NCI-H1417 (cell line): Measurements from ENCODE around the gene CYP39A1.
A peak's percentile ranks its signal among the peaks of the same experiment; 100 is the strongest.

Source experiments
- DNase-seq, 3 experiments: peaks; one replicate each; lab custom pipeline; 2025; lab: John Stamatoyannopoulos, UW

The CYP39A1 gene

GRCh38 chr6:46590765-46591164 lies 61.9 kb downstream of the CYP39A1 start:
- DNase-seq = no peak

- no peak for DNase-seq
Observed at GRCh38 chr6:46586906-46587305, 65.7 kb downstream of the CYP39A1 start.

GRCh38 chr6:46584586-46584985 lies 68.0 kb downstream of the CYP39A1 start:
- no peak for DNase-seq

GRCh38 chr6:46583721-46584120 lies 68.9 kb downstream of the CYP39A1 start:
- DNase-seq = no peak

GRCh38 chr6:46583081-46583480 lies 69.5 kb downstream of the CYP39A1 start:
- no peak for DNase-seq

GRCh38 chr6:46581459-46582177 lies 71.0 kb downstream of the CYP39A1 start:
- peak in 1 of 3 experiments; percentile 24 for DNase-seq

- DNase-seq = no peak
Observed at GRCh38 chr6:46575530-46575929, 77.1 kb downstream of the CYP39A1 start.

GRCh38 chr6:46573140-46573539 lies 79.5 kb downstream of the CYP39A1 start:
- DNase-seq = no peak

GRCh38 chr6:46565531-46565930 lies 87.1 kb downstream of the CYP39A1 start:
- DNase-seq = no peak

GRCh38 chr6:46563924-46564323 lies 88.7 kb downstream of the CYP39A1 start:
- no peak for DNase-seq

GRCh38 chr6:46556053-46556452 lies 96.6 kb downstream of the CYP39A1 start:
- DNase-seq = no peak

- DNase-seq = no peak
Observed at GRCh38 chr6:46555129-46555528, 97.5 kb downstream of the CYP39A1 start.

GRCh38 chr6:46549155-46549554 lies 103.5 kb downstream of the CYP39A1 start:
- DNase-seq = peak in 2 of 3 experiments; percentile 23 to 66

- DNase-seq = no peak
Observed at GRCh38 chr6:46541556-46541955, 111.1 kb downstream of the CYP39A1 start.

- no peak for DNase-seq
Observed at GRCh38 chr6:46539866-46540265, 112.8 kb downstream of the CYP39A1 start.

GRCh38 chr6:46538800-46539480 lies 113.7 kb downstream of the CYP39A1 start:
- no peak for DNase-seq

- no peak for DNase-seq
Observed at GRCh38 chr6:46530896-46531295, 121.7 kb downstream of the CYP39A1 start.

GRCh38 chr6:46528961-46529750 lies 123.5 kb downstream of the CYP39A1 start:
- no peak for DNase-seq

GRCh38 chr6:46526607-46527006 lies 126.0 kb downstream of the CYP39A1 start:
- peak in 1 of 3 experiments; percentile 2 for DNase-seq

- no peak for DNase-seq
Observed at GRCh38 chr6:46525583-46525982, 127.0 kb downstream of the CYP39A1 start.

- no peak for DNase-seq
Observed at GRCh38 chr6:46521464-46521971, 131.1 kb downstream of the CYP39A1 start.

- no peak for DNase-seq
Observed at GRCh38 chr6:46517202-46517601, 135.4 kb downstream of the CYP39A1 start.

- no peak for DNase-seq
Observed at GRCh38 chr6:46513533-46513932, 139.1 kb downstream of the CYP39A1 start.
